Heart right ventricle (tissue), 16 donors: ENCODE data around the gene OR4D5. TPM values are rescaled to one million over a fixed set of nuclear protein-coding genes. Genes with fewer than 3 reads are reported as not detected.

Source experiments
- ATAC-seq, 8 donors: fragments of 200-7000 bp; cut with Tn5 transposase; one replicate each; pipeline ENCODE4 v1.9.1; 2020; ENCODE audit warnings: mild to moderate bottlenecking in 8 of 8, moderate library complexity in 8 of 8, moderate number of reproducible peaks in 1 of 8
- DNase-seq, 2 donors: peaks; one replicate each; pipeline ENCODE4 v3.0.0-alpha.2; 2020
- H3K27ac ChIP-seq, 10 donors: fragments of 200-600 bp; sonication (generic) in 2 of 10; one replicate each; pipeline versions ENCODE4 v1.5.0 to v1.8.0; 2020 to 2022; ENCODE audit warnings: mild to moderate bottlenecking in 3 of 10
- H3K27me3 ChIP-seq, 7 donors: fragments of 200-600 bp; one replicate each; pipeline ENCODE4 v1.8.0; 2021 to 2022; ENCODE audit warnings: mild to moderate bottlenecking in 2 of 7
- H3K36me3 ChIP-seq, 9 donors: fragments of 200-600 bp; sonication (generic) in 1 of 9; one replicate each; pipeline versions ENCODE4 v1.5.0 to v1.8.0; 2020 to 2022; ENCODE audit warnings: mild to moderate bottlenecking in 2 of 9
- H3K4me1 ChIP-seq, 9 donors: fragments of 200-600 bp; sonication (generic) in 1 of 9; one replicate each; pipeline versions ENCODE4 v1.5.0 to v1.8.0; 2020 to 2022; ENCODE audit warnings: mild to moderate bottlenecking in 4 of 9
- H3K4me3 ChIP-seq, 10 donors: fragments of 200-600 bp; sonication (generic) in 2 of 10; one replicate each; pipeline versions ENCODE4 v1.5.0 to v1.8.0; 2020 to 2022; ENCODE audit warnings: mild to moderate bottlenecking in 7 of 10, moderate library complexity in 2 of 10
- H3K9me3 ChIP-seq, 11 donors: fragments of 200-600 bp in 10 of 11; sonication (generic) in 2 of 11; one replicate each; pipeline versions ENCODE4 v1.5.0 to v1.8.0; 2013 to 2022; ENCODE audit warnings: mild to moderate bottlenecking in 2 of 11, control low read depth in 1 of 11, moderate library complexity in 1 of 11
- CTCF ChIP-seq, 9 donors: fragments of 200-600 bp; sonication (generic) in 2 of 9; IDR thresholded peaks; one replicate each; pipeline versions ENCODE4 v1.5.0 to v1.8.0; 2021 to 2022; ENCODE audit warnings: antibody characterized with exemption in 9 of 9, mild to moderate bottlenecking in 5 of 9, moderate library complexity in 1 of 9
- WGBS, 2 donors: extraction: QIAGEN DNeasy Blood & Tissue Kit; methylation state at CpG; one replicate each; pipeline ENCODE4 v1.1.7; 2013; ENCODE audit warnings: inconsistent platforms in 1 of 2; 5-methylcytosine and 5-hydroxymethylcytosine counted together
- intact Hi-C, 10 donors: fragments of 100-400 bp; cut with DNase I; formaldehyde crosslinking; loops; one replicate each; pipeline versions ENCODE4 v1.11.1 to v1.14.2; 2022
- long read RNA-seq, 3 donors: library from polyadenylated mRNA; unstranded; transcript quantifications; one replicate each; pipeline ENCODE4 v2.0.0, GENCODE V29; 2020 to 2021
- polyA plus RNA-seq, 2 donors: library from polyadenylated mRNA; stranded (reverse); fragments of 200-250 nt; gene quantifications; one replicate each; pipeline ENCODE4 v1.2.3, GENCODE V29; 2013
- total RNA-seq, 10 donors: library from RNA; stranded (reverse); fragmentation: NEBNext Ultra II Directional in 3 of 10; extraction: Animal tissue kit (Norgen Biotek cat#: 25700) in 3 of 10; gene quantifications; one replicate each; pipeline versions ENCODE4 v1.2.1 to v1.2.4, GENCODE V29; 2021 to 2023
- donor health status: Arrhythmogenic right ventricular cardiomyopathy.
- donor health status: ischemic (EF 13 %, LVEDD 7.1; RV severe dilation, severe dysfunction).
- donor health status: healthy with polysubstance abuse.
- donor health status: DM: no; HTN: yes; CAD: no.
- donor health status: DM: no; HTN: no; CAD: no.
- donor health status: ischemic (EF 25% LVEDD 6.9; RV normal size, moderate dysfunction).
- donor health status: ischemic (EF 25% LVEDD 5.7; RV mildly dilated, moderate dysfunction).
- donor health status: healthy.
- donor health status: DM: yes; HTN: yes; CAD: no.
- donor health status: Ischemic cardiomyopathy.
- donor health status: ischemic (EF 35%, LVEDD 5.7; RV mildly dilated, moderate dysfunction).
- donor health status: nonischemic (EF 11% LVEDD 7.7; RV severe dilation, severe dysfunction).
- donor health status: DM: yes; HTN: yes; CAD: no.
- donor health status: PGD.
- donor health status: ischemic (EF 29% LVEDD 5.4; RV normal size, mild dysfunction).
- donor health status: nonischemic (EF 23%, LVEDD 6.1; RV moderate dilation, normal function).

Gene OR4D5
- total RNA-seq (not detected), polyA plus RNA-seq (not detected)
- long read RNA-seq, donor 1 = 0 reads
- long read RNA-seq, donor 2 = 0 reads
- long read RNA-seq, donor 3 = 0 reads

GRCh38 chr11:123939317-123939716, at the start of gene OR4D5:
OR4D5 (plus strand) TSS chr11:123939617; CDS start chr11:123939617, 0 bp downstream.
- ATAC-seq = no peak
- no peak for DNase-seq
- TF ChIP-seq CTCF (IDR thresholded peaks at IDR 0.05) = no peak
- intact Hi-C loops = no loop called here
- Histone ChIP-seq H3K27ac (no peak within 1 kb of the TSS), H3K36me3 (no peaks in the 10 kb centered on the region), H3K9me3 (no peaks in the 10 kb centered on the region), H3K4me1 (no peaks in the 10 kb centered on the region), H3K4me3 (no peak within 1 kb of the TSS), H3K27me3 (no peaks in the 10 kb centered on the region)
- WGBS, 2 donors = 73 to 89% methylated on average over 1 of the region's 1 CpG

- DNase-seq (no peak), ATAC-seq (no peak)
- no peak overlapping the region for H3K27ac ChIP-seq
- H3K36me3 ChIP-seq = no peaks in the 10 kb centered on the region
- TF ChIP-seq CTCF (IDR thresholded peaks at IDR 0.05) = no peak
- H3K9me3 ChIP-seq = no peaks in the 10 kb centered on the region
- H3K4me3 ChIP-seq = no peak overlapping the region
- no peaks in the 10 kb centered on the region for H3K4me1 ChIP-seq
- intact Hi-C loops = no loop called here
- no peaks in the 10 kb centered on the region for H3K27me3 ChIP-seq
Measured at GRCh38 chr11:123892031-123892430, 47.4 kb upstream of the OR4D5 start.

GRCh38 chr11:123899792-123900191, 39.6 kb upstream of the OR4D5 start:
- peaks cover 0 to 2% (median 0%) of the 10 kb centered on the region in 11 donors for H3K9me3 ChIP-seq

GRCh38 chr11:123901867-123902266, 37.5 kb upstream of the OR4D5 start, which contains the start of gene OR8D4:
OR8D4 (plus strand) TSS chr11:123902167; CDS start chr11:123906432, 4,265 bp downstream.
- Histone ChIP-seq H3K27ac (no peak within 1 kb of the TSS), H3K4me3 (no peak within 1 kb of the TSS), H3K9me3 (peaks cover 0 to 2% (median 0%) of the 10 kb centered on the region in 11 donors), H3K4me1 (no peaks in the 10 kb centered on the region), H3K27me3 (peaks cover 0 to 5% (median 0%) of the 10 kb centered on the region in 7 donors), H3K36me3 (no peaks in the 10 kb centered on the region)
- no peak for DNase-seq
- intact Hi-C loops = no loop called here
- no peak for TF ChIP-seq CTCF (IDR thresholded peaks at IDR 0.05)
- WGBS, 2 donors = 86 to 95% methylated on average over 1 of the region's 1 CpG
- ATAC-seq = no peak

More at GRCh38 chr11:123899792-123900191, 39.6 kb upstream of the OR4D5 start:
- TF ChIP-seq CTCF (IDR thresholded peaks at IDR 0.05) = no peak
- Histone ChIP-seq H3K27me3 (peaks cover 0 to 5% (median 0%) of the 10 kb centered on the region in 7 donors), H3K4me3 (no peak overlapping the region), H3K4me1 (no peaks in the 10 kb centered on the region), H3K27ac (no peak overlapping the region), H3K36me3 (no peaks in the 10 kb centered on the region)
- ATAC-seq = no peak
- 66% methylated on average over 3 of the region's 3 CpGs for WGBS, 2 donors
- intact Hi-C loops = no loop called here
- no peak for DNase-seq
